ENCODE data around the gene TMEM170A.
"Not testable (repeated sequence)": the region's sequence is repeated elsewhere in the genome, so short reads cannot be mapped to it uniquely, and the experiment has no call there.

TMEM170A gene, protein sequence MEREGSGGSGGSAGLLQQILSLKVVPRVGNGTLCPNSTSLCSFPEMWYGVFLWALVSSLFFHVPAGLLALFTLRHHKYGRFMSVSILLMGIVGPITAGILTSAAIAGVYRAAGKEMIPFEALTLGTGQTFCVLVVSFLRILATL

DNA sequence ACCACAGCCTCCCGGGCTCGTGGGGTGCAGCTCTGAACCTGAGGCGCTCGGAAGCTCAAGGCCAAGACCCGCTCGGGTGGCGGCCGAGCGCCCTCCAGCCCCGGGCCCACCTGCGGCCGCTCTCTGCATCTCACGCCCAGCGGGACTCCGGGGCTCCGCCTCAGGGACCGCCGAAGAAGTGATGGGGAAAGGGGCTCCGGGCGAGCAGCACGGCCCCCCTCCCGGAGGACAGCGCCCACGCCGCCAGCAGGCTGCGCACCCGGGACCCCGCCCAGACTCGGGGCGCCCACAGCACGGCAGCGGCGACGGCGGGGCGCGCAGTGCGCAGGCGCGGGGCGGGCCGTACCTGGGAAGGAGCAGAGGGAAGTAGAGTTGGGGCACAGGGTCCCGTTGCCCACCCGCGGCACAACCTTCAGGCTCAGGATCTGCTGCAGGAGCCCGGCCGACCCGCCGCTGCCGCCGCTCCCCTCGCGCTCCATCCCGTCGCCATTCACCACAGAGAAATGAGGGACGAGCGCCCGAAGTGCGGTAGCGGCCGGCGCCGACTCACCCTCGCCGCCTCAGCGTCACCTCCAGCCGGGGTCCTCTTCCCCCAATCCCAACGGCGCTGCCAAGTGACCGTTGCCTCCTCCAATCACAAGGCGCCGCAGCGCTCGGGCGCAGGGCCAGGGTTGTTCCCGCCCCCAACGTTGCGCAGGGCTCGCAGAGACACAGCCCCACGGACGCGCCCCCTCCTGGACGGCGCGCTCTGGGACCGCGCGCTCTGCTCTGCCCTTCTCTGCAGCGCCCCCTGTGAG is at the start of gene TMEM170A:
Gene TMEM170A (minus strand): TSS at position 568 of the 797 bp plus-strand sequence. CDS start 89 bp downstream, at position 479.
- DNase-seq, result peak; percentile 98

DNA sequence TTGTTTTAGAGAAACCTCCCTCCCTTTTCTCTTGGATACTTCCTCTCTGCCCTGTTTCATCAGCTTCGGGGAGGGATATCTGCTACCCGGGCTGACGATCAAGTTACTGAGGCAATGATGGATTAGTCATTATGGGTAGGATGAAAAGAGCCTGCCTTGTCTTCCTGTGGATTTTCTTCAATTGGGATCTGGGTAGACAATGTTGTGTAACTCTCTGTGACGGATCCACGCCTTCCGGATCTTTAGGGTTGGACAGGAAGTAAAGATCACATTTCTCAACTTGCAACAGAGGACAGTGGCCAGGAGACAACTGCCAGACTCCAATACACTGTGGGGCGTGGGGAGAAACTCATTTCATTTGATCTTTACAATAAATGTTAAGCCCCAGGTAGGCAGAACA is 42.1 kb upstream of the TMEM170A start:
- DNase-seq, result no peak

DNA sequence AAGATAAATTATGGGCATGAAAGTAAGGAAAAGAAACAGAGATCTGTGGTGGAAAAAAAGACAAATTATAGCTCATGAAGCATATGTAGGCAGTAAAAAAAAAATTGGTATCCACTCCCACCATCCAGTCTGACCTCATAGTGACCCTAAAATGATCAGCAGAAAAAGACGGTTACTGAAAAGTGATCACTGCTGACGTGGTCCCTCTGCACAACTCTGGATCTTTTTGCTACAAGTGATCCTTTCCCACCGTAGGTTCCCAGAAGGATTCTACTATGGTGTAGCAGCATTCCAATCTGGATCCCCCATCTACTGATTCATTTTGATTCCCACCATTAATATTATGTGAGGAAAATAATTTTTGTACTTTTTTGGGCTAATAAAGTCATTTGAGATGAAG is 41.6 kb upstream of the TMEM170A start:
- no peak for DNase-seq

DNA sequence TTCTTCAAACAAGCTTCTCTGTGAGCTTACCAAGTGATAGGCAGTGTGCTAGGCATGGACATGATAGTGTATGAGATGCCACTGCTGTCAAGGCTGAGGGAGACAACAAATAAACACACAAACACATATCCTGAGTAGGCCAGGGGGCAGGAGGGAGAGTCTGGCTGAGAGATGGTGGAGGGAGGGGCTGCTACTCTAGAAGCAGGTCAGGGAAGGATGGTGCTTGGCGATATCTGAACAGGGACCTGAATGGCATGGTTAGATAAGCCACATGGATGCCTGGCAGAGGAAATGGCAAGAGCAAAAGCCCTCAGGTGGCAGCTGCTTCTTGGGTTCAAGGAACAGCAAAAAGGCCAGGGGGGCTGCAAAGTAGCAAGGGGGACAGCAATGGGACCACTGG is 39.3 kb upstream of the TMEM170A start:
- no peak for DNase-seq

DNA sequence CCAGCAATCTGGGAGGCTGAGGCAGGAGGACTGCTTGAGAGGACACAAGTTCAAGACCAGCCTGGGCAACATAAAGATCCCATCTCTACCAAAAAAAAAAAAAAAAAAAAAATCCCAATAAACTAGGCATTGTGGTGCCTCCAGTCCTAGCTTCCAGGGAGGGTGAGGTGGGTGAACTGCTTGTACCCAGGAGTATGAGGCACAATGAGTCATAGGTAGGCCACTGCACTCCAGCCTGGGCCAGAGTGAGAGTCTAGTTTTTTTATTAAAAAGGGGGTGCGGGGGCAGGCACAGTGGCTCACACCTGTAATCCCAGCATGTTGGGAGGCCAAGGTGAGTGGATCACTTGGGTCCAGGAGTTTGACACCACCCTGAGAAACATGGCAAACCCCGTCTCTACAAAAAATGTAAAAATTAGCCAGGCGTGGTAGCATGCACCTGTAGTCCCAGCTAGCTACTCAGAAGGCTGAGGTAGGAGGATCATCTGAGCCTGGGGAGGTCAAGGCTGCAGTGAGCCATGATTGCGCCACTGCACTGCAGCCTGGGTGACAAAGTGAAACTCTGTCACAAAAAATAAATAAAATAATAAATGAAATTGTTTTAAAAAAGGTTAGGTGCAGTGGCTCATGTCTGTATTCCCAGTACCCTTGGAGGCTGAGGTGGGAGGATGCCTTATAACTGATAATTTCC is 38.6 kb upstream of the TMEM170A start:
- no peak for DNase-seq

DNA sequence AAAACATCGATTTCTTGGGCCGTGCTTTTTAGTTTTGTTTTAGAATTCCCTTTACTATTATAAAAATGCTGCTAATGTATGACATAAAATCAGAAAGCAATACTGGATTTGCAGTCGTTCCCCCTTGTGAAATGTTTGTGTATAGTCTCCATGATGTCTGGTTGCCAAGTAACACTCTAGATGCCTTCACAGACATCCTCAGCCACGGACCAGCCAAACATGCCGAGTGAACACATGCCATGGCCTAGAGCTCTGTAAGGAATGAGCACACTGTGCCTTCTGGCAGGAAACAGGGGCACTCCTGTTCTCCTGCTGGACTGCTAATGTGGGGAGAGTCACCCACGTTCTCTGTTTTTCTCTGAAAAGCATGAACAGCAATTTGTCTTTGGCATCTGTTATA is 37.3 kb upstream of the TMEM170A start:
- not testable (repeated sequence) for DNase-seq

DNA sequence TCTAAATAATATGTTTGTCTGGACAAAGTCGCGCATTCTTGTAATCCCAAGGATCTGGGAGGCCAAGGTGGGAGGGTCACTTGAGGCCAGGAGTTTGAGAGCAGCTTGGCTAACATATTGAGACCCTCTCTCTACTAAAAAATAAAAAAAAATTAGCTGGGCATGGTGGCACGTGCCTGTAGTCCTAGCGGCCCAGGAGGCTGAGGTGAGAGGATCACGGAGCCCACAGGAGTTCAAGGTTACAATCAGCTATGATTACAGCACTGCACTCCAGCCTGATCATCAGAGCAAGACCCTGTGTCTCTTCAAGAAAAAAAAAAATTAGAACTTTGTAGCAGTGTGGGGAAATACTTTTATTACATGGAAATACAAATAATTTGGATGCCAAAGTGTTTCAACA is 36.9 kb upstream of the TMEM170A start:
- no peak for DNase-seq

DNA sequence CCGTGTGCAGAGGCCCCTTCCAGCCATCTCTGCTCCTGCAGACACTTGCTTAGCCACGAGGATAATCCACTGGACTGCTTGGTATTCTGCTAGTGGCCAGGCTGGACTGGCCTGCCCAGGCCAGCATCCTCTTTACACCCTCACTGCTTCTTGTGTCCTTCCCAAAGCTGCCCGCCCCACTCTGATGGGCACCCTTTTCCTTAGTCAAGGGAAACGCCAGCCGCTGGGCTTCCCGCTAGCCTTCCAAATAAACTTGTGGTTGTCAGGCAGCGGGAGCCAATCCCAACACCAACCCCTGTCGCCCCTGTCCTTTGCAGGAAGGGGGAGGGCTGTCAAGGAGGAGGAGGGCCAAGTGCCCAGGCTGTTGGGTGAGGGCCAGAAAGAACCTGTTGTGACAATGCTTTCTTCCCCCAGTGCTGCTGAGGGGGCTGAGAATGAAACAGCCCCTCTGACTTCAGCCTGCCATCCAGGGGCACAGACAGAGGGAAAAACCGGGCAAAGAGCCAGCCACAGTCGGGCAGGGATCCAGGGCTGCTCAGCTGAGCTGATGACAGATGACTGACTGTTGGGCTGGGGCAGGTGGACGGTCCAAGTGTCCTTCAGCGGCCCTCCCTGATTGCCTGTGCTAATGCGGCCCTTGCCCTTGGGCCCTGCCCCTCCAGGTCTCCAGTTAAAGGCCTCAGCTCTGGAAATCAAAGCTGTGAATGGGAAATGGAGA is 34.3 kb upstream of the TMEM170A start:
- peak; percentile 77 for DNase-seq

DNA sequence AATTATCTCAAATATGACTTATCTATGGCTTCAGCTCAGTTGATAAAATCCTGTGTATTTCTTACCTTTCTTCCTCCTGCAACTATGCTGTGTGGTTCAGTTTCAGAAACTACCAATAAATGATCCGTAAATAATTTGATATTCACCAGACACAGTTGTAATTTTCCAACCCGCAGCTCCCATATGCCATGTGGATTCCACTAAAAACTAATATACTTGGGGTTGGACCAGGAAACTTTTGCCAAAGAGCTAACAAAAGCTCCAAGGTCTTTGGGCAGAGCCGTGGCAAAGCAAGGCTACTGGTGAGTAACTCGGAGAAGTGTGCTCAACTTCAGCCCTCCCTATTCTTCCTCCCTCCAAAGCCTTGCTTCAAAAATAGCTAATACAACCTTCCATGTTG is 33.1 kb upstream of the TMEM170A start:
- no peak for DNase-seq

DNA sequence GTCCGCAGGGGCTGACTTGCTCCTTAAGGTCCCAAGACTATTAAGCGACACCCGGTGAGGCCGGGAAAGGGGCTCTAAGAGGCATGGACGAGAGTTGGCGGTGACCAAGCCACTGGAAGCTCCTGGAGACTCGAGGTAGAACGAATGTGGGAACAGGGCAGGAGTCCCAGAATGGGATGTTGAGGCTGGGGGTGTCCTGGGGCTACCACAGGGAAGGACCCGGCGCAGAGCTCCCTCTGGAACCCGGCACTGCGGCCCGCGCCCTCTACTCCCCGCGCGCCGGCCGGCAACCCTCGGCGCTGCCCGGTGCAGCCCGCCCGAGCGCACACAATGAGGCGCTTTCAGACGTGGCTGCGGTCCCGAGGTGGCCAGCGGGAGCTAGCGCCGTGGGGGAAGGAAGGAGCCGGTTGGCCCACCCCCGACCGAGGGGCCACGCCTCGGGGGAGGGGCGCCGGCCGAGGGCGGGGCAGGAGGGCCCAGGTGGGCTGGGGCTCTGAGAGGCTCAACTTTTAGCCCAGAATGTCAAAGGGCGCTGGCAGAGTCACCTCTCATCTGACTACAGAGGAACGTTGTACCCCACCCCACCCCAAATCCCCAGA is 30.7 kb upstream of the TMEM170A start, which contains the start of gene CHST6:
Gene CHST6 (minus strand): TSS at position 366 of the 599 bp plus-strand sequence. CDS start 15,613 bp downstream, outside the sequence.
- DNase-seq, result peak; percentile 2

DNA sequence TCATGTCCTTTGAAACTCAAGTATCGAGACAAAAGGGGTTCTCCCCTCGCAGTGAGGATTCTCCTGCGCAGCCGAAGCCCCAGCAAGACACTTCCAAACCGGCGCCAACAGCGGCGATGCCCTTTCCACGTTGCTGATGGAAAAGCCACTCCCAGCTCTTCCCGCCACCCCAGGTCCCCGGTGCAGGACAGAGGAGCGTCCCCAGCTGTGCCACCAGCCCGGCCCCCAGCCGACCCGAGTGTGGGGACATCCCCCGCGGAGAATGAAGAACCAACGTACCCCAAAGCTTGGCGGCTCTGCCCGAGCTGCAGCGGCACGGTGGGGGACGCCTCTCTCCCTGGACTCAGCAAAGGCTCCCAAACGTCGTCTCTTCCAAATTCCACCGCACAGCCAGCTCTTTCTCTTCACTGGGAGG is 30.2 kb upstream of the TMEM170A start:
- DNase-seq, result no peak

DNA sequence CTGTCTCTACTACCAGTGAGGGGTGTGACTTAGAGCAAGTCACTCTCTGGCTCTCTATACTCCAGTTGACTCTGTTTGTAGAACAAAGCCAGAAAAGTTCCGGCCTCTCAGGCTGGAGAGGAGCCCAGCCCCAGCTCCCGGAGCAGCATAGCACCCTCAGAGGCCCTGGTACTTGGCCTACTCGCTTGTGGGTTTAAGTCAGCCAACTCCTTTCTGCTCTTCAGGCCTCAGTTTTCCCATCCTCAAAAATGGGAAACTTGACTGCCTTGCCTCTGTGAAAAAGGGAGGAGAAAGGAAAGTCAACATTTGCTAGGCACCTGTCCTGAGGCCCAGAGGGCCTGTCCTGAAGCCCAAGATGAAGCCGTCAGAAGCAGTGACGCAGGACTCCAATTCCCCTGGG is 29.7 kb upstream of the TMEM170A start:
- DNase-seq, result no peak

DNA sequence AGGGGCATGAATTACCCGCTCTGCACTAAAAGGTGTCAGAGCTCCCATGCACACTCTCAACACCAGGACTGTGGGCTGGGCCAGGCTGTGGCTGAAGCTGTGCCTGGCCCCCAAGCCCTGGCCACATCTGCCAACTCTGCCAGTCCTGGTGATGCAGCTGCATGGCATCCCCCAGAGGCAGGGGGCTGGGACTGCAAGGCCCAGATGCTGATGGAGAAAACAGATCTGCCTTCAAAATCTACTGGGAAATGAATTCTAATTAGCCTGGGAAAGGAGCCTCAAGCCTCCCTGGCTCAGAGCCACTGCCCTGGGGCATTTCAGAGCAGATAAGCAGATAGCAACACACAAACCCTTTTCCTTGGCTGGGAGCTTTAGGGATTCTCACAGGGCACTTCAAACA is 27.4 kb upstream of the TMEM170A start:
- DNase-seq, result peak; percentile 38

DNA sequence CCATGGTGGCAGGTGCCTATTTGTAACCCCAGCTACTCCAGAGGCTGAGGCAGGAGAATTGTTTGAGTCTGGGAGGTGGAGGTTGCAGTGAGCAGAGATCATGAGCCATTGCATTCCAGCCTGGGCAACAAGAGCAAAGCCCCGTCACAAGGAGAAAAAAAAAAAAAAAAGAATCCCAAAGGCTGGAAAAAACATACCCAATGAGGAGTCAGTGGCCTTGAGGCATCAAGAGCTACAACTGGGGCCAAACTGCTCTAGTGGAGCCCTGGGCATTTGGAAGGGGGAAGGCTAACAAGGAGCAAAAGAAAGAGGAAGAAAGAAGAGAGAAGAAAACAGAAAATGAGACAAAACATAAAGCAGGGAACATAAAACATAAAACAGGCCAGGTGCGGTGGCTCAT is 23.8 kb upstream of the TMEM170A start:
- DNase-seq, result no peak

DNA sequence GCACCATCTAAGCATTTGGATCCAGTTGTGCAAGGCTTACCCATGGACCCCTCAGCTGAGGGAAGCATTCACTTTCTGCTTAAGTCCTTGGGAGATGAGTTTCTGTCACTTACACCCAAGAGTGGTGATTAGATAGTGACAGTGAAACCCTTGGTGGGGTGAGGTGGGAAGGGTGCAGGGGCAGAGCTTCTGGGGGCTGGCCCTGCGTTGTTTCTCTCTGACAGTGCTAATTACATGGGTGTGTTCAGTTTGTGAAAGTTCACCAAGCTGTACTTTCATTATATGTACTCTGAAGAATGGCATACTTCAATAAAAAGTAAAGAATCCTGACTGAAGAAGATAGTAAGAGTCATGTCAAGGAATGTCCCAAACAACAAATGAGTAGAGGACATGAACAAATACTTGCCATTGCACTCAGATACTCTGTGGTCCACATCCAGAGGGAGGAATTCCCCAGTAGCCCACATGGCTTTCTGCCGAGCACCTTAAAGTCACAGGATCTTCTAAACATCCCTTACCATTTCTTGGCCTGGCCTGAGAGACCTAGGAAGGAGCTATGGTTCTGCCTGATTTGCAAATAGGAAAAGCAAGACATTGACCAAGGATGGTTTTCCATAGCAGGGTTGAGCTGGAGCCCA is 22.3 kb upstream of the TMEM170A start:
- DNase-seq, result no peak

DNA sequence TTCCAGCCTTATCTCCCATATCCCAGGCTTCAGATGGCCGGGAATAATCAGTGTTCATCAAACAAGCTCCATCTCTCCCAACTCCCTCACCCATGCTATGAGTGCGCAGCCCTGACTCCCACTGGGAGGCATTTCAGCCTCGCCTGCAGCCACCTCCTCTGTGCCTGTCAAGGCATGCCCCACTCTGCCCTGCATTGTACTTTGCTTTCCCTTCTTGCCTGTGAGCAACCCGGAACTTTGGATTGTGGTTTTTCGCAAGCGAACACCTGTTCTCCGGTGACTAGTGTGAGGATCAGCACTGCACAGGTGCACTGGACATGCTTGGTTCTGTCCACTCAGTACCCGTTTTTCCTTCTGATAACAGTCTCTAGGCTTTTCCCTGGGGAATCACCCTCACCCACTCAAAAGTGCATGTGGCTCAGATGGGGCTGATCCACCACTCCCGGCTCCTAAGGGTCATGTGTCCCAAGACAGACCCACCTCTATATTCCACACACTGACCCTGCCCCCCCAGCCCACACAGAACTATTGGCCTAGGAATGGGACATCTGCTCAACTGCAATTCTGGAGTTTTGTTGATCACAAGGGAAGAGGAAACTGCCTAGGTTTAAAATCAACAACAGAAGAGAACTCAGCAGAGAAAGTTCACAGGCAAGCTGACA is 21.7 kb upstream of the TMEM170A start:
- DNase-seq, result no peak

DNA sequence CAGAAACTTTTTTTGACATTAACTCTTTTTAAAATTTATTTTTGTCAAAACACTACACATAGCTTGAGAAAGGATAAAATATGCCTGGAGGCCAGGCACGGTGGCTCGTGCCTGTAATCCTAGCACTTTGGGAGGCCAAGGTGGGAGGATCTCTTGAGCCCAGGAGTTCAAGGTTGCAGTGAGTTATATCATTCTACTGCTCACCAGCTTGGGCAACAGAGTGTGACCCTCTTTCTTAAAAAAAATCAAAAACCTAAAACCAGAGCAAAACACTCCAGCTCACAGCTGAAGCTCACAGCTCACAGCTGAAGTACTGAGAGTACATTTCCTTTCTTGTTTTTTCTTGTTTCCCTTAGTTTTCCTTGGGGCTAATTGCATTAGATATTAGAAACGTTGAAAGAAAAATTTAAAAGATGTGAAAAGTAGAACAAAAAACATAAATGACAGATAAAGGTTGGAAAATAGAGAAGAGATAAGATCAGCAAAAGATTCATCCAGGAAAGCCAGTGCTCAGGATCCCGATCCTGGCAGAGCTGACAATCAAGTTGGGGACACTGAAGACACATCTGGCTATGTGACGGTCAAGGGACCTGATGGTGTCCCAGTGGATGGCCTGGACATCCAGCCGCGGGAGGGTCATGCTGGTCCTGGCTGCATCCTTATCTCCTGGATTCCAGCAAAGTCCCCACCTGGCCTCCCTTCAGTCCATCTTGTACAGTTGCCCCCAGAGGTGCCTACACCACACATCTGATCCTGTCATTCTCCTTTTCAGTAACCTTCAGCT is 20.9 kb upstream of the TMEM170A start:
- no peak for DNase-seq

DNA sequence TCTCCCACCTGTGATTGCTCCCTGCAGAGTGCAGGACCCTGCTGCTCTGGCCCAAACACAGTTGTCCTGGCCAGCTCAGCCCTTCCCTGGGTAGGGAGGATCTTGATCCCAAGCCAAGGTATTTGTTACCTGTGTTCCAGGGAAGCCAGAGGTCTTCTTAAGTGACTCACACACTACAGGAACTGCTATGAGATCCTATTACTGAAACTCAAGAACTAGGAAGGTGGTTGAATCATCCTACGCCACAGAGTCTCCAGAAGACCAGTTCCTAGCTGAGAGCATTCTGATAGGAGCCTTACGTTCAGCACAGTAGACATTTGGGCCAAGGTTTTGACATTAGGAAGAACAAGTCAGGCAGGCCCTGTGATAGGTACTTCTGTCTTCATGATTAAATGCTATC is 18.7 kb upstream of the TMEM170A start:
- DNase-seq, result no peak

DNA sequence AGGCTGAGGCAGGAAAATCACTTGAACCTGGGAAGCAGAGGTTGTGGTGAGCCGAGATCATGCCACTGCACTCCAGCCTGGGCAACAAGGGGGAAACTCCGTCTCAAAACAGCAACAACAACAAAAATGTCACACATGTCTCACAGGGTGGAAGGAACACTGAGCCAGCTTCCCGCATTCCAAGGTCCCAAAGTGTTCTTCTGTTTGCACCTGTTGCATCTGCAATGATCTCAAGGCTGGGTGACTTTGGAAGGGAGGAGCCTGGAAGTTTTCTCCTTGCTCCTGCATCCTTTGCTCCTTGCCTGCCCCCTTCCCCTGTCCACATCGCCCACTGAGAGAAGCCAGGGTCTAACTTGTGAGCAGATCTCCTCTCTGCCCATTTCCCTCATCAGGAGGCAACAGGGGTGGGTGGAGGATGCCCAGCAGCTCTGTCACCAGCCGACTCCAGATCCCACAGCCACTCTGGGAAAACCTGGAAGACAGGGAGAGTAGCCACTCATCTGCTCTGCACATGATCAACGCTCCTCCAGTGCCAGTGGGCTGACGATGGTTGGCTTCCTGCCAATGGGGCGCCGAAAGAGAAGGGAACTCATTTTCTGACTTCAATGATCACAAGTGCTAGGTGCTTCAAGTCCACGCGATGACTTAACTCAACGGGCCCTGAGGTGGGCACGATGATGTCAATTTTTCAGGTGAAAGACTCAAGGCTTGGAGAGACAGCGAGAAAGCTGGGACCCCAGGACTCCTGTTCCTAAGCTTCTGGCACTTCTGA is 18.1 kb upstream of the TMEM170A start:
- no peak for DNase-seq

DNA sequence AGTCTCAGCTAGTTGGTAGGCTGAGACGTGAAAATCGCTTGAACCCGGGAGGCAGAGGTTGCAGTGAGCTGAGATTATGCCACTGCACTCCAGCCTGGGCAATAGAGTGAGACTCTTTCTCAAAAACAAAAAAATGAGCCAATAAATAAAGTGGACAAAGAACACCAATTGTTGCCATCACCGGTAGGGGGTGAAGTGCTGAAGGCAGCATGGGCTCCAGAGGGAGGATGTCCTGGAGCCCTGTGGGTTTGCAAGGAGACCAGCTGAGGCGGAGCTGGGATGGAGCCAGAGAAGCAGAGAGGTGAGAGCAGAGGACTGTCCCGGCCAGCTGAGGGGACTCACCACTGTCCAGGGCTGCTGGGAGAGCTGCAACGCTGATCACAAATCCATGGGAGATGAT is 17.0 kb upstream of the TMEM170A start:
- no peak for DNase-seq
